Measurements from ENCODE around the gene GBP3.

GRCh38 chr1:89040315-89040626, 17.6 kb upstream of the GBP3 start:
- TF ChIP-seq CREB5 (CRISPR knock-in tag; IDR thresholded peaks at IDR 0.05; ENCODE audit: low read depth) (no peak), TCF4 (CRISPR knock-in tag; IDR thresholded peaks at IDR 0.05; ENCODE audit: borderline replicate concordance) (no peak), OSR1 (CRISPR knock-in tag; IDR thresholded peaks at IDR 0.05) (no peak), GLIS3 (CRISPR knock-in tag; IDR thresholded peaks at IDR 0.05) (no peak), ZNF70 (CRISPR knock-in tag; IDR thresholded peaks at IDR 0.05) (no peak), ZFP3 (CRISPR knock-in tag; IDR thresholded peaks at IDR 0.05) (no peak), ZFP30 (CRISPR knock-in tag; IDR thresholded peaks at IDR 0.05) (no peak), ARNTL (CRISPR knock-in tag; IDR thresholded peaks at IDR 0.05; ENCODE audit: borderline replicate concordance, low read depth) (no peak), RARB (CRISPR knock-in tag; IDR thresholded peaks at IDR 0.05) (no peak)

All from SK-N-SH treated with all-trans-retinoic acid at 6 μM for 48 hours (cell line).